Heart right ventricle (tissue), 16 donors: ENCODE results near the gene NONO. TPM values are rescaled to one million over a fixed set of nuclear protein-coding genes. Genes with fewer than 3 reads are reported as not detected.

Source experiments
- ATAC-seq, 8 donors: fragments of 200-7000 bp; cut with Tn5 transposase; one replicate each; pipeline ENCODE4 v1.9.1; 2020; ENCODE audit warnings: mild to moderate bottlenecking in 8 of 8, moderate library complexity in 8 of 8, moderate number of reproducible peaks in 1 of 8
- DNase-seq, 2 donors: peaks; one replicate each; pipeline ENCODE4 v3.0.0-alpha.2; 2020
- H3K27ac ChIP-seq, 10 donors: fragments of 200-600 bp; sonication (generic) in 2 of 10; one replicate each; pipeline versions ENCODE4 v1.5.0 to v1.8.0; 2020 to 2022; ENCODE audit warnings: mild to moderate bottlenecking in 3 of 10
- H3K27me3 ChIP-seq, 7 donors: fragments of 200-600 bp; one replicate each; pipeline ENCODE4 v1.8.0; 2021 to 2022; ENCODE audit warnings: mild to moderate bottlenecking in 2 of 7
- H3K36me3 ChIP-seq, 9 donors: fragments of 200-600 bp; sonication (generic) in 1 of 9; one replicate each; pipeline versions ENCODE4 v1.5.0 to v1.8.0; 2020 to 2022; ENCODE audit warnings: mild to moderate bottlenecking in 2 of 9
- H3K4me1 ChIP-seq, 9 donors: fragments of 200-600 bp; sonication (generic) in 1 of 9; one replicate each; pipeline versions ENCODE4 v1.5.0 to v1.8.0; 2020 to 2022; ENCODE audit warnings: mild to moderate bottlenecking in 4 of 9
- H3K4me3 ChIP-seq, 10 donors: fragments of 200-600 bp; sonication (generic) in 2 of 10; one replicate each; pipeline versions ENCODE4 v1.5.0 to v1.8.0; 2020 to 2022; ENCODE audit warnings: mild to moderate bottlenecking in 7 of 10, moderate library complexity in 2 of 10
- H3K9me3 ChIP-seq, 11 donors: fragments of 200-600 bp in 10 of 11; sonication (generic) in 2 of 11; one replicate each; pipeline versions ENCODE4 v1.5.0 to v1.8.0; 2013 to 2022; ENCODE audit warnings: mild to moderate bottlenecking in 2 of 11, control low read depth in 1 of 11, moderate library complexity in 1 of 11
- CTCF ChIP-seq, 9 donors: fragments of 200-600 bp; sonication (generic) in 2 of 9; IDR thresholded peaks; one replicate each; pipeline versions ENCODE4 v1.5.0 to v1.8.0; 2021 to 2022; ENCODE audit warnings: antibody characterized with exemption in 9 of 9, mild to moderate bottlenecking in 5 of 9, moderate library complexity in 1 of 9
- WGBS, 2 donors: extraction: QIAGEN DNeasy Blood & Tissue Kit; methylation state at CpG; one replicate each; pipeline ENCODE4 v1.1.7; 2013; ENCODE audit warnings: inconsistent platforms in 1 of 2; 5-methylcytosine and 5-hydroxymethylcytosine counted together
- intact Hi-C, 10 donors: fragments of 100-400 bp; cut with DNase I; formaldehyde crosslinking; loops; one replicate each; pipeline versions ENCODE4 v1.11.1 to v1.14.2; 2022
- polyA plus RNA-seq, 2 donors: library from polyadenylated mRNA; stranded (reverse); fragments of 200-250 nt; gene quantifications; one replicate each; pipeline ENCODE4 v1.2.3, GENCODE V29; 2013
- total RNA-seq, 10 donors: library from RNA; stranded (reverse); fragmentation: NEBNext Ultra II Directional in 3 of 10; extraction: Animal tissue kit (Norgen Biotek cat#: 25700) in 3 of 10; gene quantifications; one replicate each; pipeline versions ENCODE4 v1.2.1 to v1.2.4, GENCODE V29; 2021 to 2023
- donor health status: Arrhythmogenic right ventricular cardiomyopathy.
- donor health status: ischemic (EF 13 %, LVEDD 7.1; RV severe dilation, severe dysfunction).
- donor health status: healthy with polysubstance abuse.
- donor health status: DM: no; HTN: yes; CAD: no.
- donor health status: DM: no; HTN: no; CAD: no.
- donor health status: ischemic (EF 25% LVEDD 6.9; RV normal size, moderate dysfunction).
- donor health status: ischemic (EF 25% LVEDD 5.7; RV mildly dilated, moderate dysfunction).
- donor health status: healthy.
- donor health status: DM: yes; HTN: yes; CAD: no.
- donor health status: Ischemic cardiomyopathy.
- donor health status: ischemic (EF 35%, LVEDD 5.7; RV mildly dilated, moderate dysfunction).
- donor health status: nonischemic (EF 11% LVEDD 7.7; RV severe dilation, severe dysfunction).
- donor health status: DM: yes; HTN: yes; CAD: no.
- donor health status: PGD.
- donor health status: ischemic (EF 29% LVEDD 5.4; RV normal size, mild dysfunction).
- donor health status: nonischemic (EF 23%, LVEDD 6.1; RV moderate dilation, normal function).

The NONO gene
- total and polyA plus RNA-seq, 12 donors, result 55.0 to 145 (median 110) TPM

- H3K4me3 ChIP-seq, result no peak overlapping the region
- DNase-seq, result no peak
- H3K27ac ChIP-seq, result no peak overlapping the region
- ATAC-seq, result no peak
- peaks cover 0 to 14% (median 6%) of the 10 kb centered on the region in 9 donors for H3K4me1 ChIP-seq
- TF ChIP-seq CTCF (IDR thresholded peaks at IDR 0.05), result no peak
- peaks cover 0 to 11% (median 0%) of the 10 kb centered on the region in 7 donors for H3K27me3 ChIP-seq
- H3K36me3 ChIP-seq, result peaks cover 0 to 42% (median 0%) of the 10 kb centered on the region in 9 donors
- H3K9me3 ChIP-seq, result no peaks in the 10 kb centered on the region
- 57 to 61% methylated on average over 8 of the region's 8 CpGs for WGBS, 2 donors
- intact Hi-C loops, result loop anchor here in 3 of 10 donors (5.0 to 10.0 kb wide), 3 partner anchors 69 to 116 kb away; partner anchors contain the start of gene TAF1 (in 2 of the 3)
Measured at GRCh38 chrX:71251466-71251973, 31.9 kb upstream of the NONO start.

GRCh38 chrX:71252221-71252620 is 31.2 kb upstream of the NONO start:
- no peak overlapping the region for H3K4me3 ChIP-seq
- 75 to 79% methylated on average over 2 of the region's 2 CpGs for WGBS, 2 donors
- intact Hi-C loops, result loop anchor here in 3 of 10 donors (5.0 to 10.0 kb wide), 3 partner anchors 70 to 115 kb away; partner anchors contain the start of gene TAF1 (in 2 of the 3)
- ATAC-seq, result no peak
- H3K27ac ChIP-seq, result no peak overlapping the region
- H3K4me1 ChIP-seq, result peaks cover 0 to 14% (median 6%) of the 10 kb centered on the region in 9 donors
- H3K36me3 ChIP-seq, result peaks cover 0 to 35% (median 0%) of the 10 kb centered on the region in 9 donors
- no peak for DNase-seq
- TF ChIP-seq CTCF (IDR thresholded peaks at IDR 0.05), result no peak
- no peaks in the 10 kb centered on the region for H3K9me3 ChIP-seq
- peaks cover 0 to 11% (median 0%) of the 10 kb centered on the region in 7 donors for H3K27me3 ChIP-seq

GRCh38 chrX:71253253-71254091 is 30.0 kb upstream of the NONO start:
- ATAC-seq, result no peak
- H3K27ac ChIP-seq, result peak overlapping the region; percentile 79 to 92 (median 87)
- peaks cover 0 to 22% (median 0%) of the 10 kb centered on the region in 9 donors for H3K36me3 ChIP-seq
- peaks cover 0 to 11% (median 0%) of the 10 kb centered on the region in 7 donors for H3K27me3 ChIP-seq
- H3K4me1 ChIP-seq, result peaks cover 0 to 14% (median 6%) of the 10 kb centered on the region in 9 donors
- peak overlapping the region; percentile 40 to 83 (median 72) for H3K4me3 ChIP-seq
- DNase-seq, result peak; percentile 26 to 52
- TF ChIP-seq CTCF (IDR thresholded peaks at IDR 0.05), result peak in 8 of 9 donors; percentile 12 to 56 (median 45)
- WGBS, 2 donors, result 1 to 2% methylated on average over 23 to 34 of the region's 35 CpGs
- intact Hi-C loops, result loop anchor here in 3 of 10 donors (2.0 to 10.0 kb wide), 4 partner anchors 29 to 114 kb away; partner anchors contain the start of genes TAF1 (in 2 of the 3) and NONO (in 1 of the 3)
- no peaks in the 10 kb centered on the region for H3K9me3 ChIP-seq
